ENCODE data around the gene TTC27.
"Not testable (repeated sequence)": the region's sequence is repeated elsewhere in the genome, so short reads cannot be mapped to it uniquely, and the experiment has no call there.

TTC27 gene

GRCh38 chr2:32719933-32720716, 92.3 kb downstream of the TTC27 start:
- no peak for DNase-seq

- no peak for DNase-seq
Measured at GRCh38 chr2:32720771-32721170, 92.9 kb downstream of the TTC27 start.

GRCh38 chr2:32721376-32721775, 93.5 kb downstream of the TTC27 start:
- no peak for DNase-seq

- DNase-seq, result no peak
Measured at GRCh38 chr2:32723467-32724079, 95.7 kb downstream of the TTC27 start.

- not testable (repeated sequence) for DNase-seq
Measured at GRCh38 chr2:32726678-32727077, 98.8 kb downstream of the TTC27 start.

GRCh38 chr2:32727157-32727556, 99.3 kb downstream of the TTC27 start:
- DNase-seq, result no peak

GRCh38 chr2:32730958-32731357, 103.1 kb downstream of the TTC27 start:
- not testable (repeated sequence) for DNase-seq

GRCh38 chr2:32732120-32732519, 104.3 kb downstream of the TTC27 start:
- no peak for DNase-seq

- DNase-seq, result no peak
Measured at GRCh38 chr2:32732912-32733472, 105.1 kb downstream of the TTC27 start.

GRCh38 chr2:32735348-32735747, 107.5 kb downstream of the TTC27 start:
- DNase-seq, result no peak

- DNase-seq, result no peak
Measured at GRCh38 chr2:32738939-32739338, 111.1 kb downstream of the TTC27 start.

- DNase-seq, result no peak
Measured at GRCh38 chr2:32739664-32740063, 111.8 kb downstream of the TTC27 start.

GRCh38 chr2:32741575-32741974, 113.7 kb downstream of the TTC27 start:
- DNase-seq, result no peak

GRCh38 chr2:32742376-32742775, 114.5 kb downstream of the TTC27 start:
- DNase-seq, result no peak

- DNase-seq, result no peak
Measured at GRCh38 chr2:32743480-32744236, 115.8 kb downstream of the TTC27 start.

- DNase-seq, result no peak
Measured at GRCh38 chr2:32745191-32745590, 117.3 kb downstream of the TTC27 start.

- DNase-seq, result no peak
Measured at GRCh38 chr2:32745675-32746074, 117.8 kb downstream of the TTC27 start.

- DNase-seq, result no peak
Measured at GRCh38 chr2:32746669-32747068, 118.8 kb downstream of the TTC27 start.

- no peak for DNase-seq
Measured at GRCh38 chr2:32748158-32748557, 120.3 kb downstream of the TTC27 start.

- no peak for DNase-seq
Measured at GRCh38 chr2:32750880-32751279, 123.0 kb downstream of the TTC27 start.

- no peak for DNase-seq
Measured at GRCh38 chr2:32752205-32752604, 124.4 kb downstream of the TTC27 start.

- no peak for DNase-seq
Measured at GRCh38 chr2:32752952-32753351, 125.1 kb downstream of the TTC27 start.

Measured in nucleus accumbens (tissue), 56 donors.